CD4-positive, CD25-positive, alpha-beta regulatory T cell (primary cell): ENCODE results near the gene OGFOD3. TPM values are rescaled to one million over a fixed set of nuclear protein-coding genes. Genes with fewer than 3 reads are reported as not detected.
A peak's percentile ranks its signal among the peaks of the same experiment; 100 is the strongest.
"Not testable (repeated sequence)": the region's sequence is repeated elsewhere in the genome, so short reads cannot be mapped to it uniquely, and the experiment has no call there.

Experiments used
- ATAC-seq, 2 donors: fragments of 150-1000 bp; cut with Tn5 transposase; one replicate each; pipeline ENCODE4 v1.10.0; 2021; ENCODE audit warnings: low read depth in 2 of 2, moderate number of reproducible peaks in 2 of 2, moderate library complexity in 1 of 2
- DNase-seq, 3 donors: peaks; one replicate each; pipeline versions ENCODE4 v3.0.0 to v3.0.0-alpha.2; 2012 to 2022; ENCODE audit warnings: mixed read lengths in 1 of 3
- H3K27ac ChIP-seq: one replicate; pipeline ENCODE4 v1.7.0; 2013; ENCODE audit warnings: mild to moderate bottlenecking, low read length; ENCODE audit not compliant: insufficient read depth, poor library complexity, severe bottlenecking
- H3K27me3 ChIP-seq: one replicate; pipeline ENCODE4 v1.7.0; 2013; ENCODE audit warnings: low read length; ENCODE audit not compliant: control insufficient read depth, insufficient read depth
- H3K36me3 ChIP-seq: one replicate; pipeline ENCODE4 v1.7.0; 2013; ENCODE audit warnings: mild to moderate bottlenecking, low read length, moderate library complexity; ENCODE audit not compliant: control insufficient read depth, insufficient read depth
- H3K4me1 ChIP-seq: 2 replicates; pipeline ENCODE4 v1.7.0; 2013; ENCODE audit warnings: mild to moderate bottlenecking, low read length; ENCODE audit not compliant: insufficient read depth, control insufficient read depth, poor library complexity, severe bottlenecking
- H3K4me3 ChIP-seq: one replicate; pipeline ENCODE4 v1.7.0; 2013; ENCODE audit warnings: low read depth, mild to moderate bottlenecking, low read length, moderate library complexity
- H3K9me3 ChIP-seq, 2 experiments: 1 replicate in 1 of 2; 2 replicates in 1 of 2; pipeline ENCODE4 v1.7.0; 2013; ENCODE audit warnings: low read length in 2 of 2, mild to moderate bottlenecking in 1 of 2, moderate library complexity in 1 of 2; ENCODE audit not compliant: control insufficient read depth in 2 of 2
- H3K27ac Mint-ChIP-seq, 3 donors: one replicate each; pipeline ENCODE4 v1.8.0; 2020 to 2022; ENCODE audit warnings: mild to moderate bottlenecking in 3 of 3, mixed read lengths in 3 of 3, moderate library complexity in 2 of 3
- H3K27me3 Mint-ChIP-seq: one replicate; pipeline ENCODE4 v1.8.0; 2022; ENCODE audit warnings: mild to moderate bottlenecking, mixed read lengths
- H3K36me3 Mint-ChIP-seq: one replicate; pipeline ENCODE4 v1.8.0; 2020; ENCODE audit warnings: mixed read lengths
- H3K4me1 Mint-ChIP-seq, 4 donors: one replicate each; pipeline ENCODE4 v1.8.0; 2020 to 2022; ENCODE audit warnings: mixed read lengths in 4 of 4, mild to moderate bottlenecking in 1 of 4
- H3K4me3 Mint-ChIP-seq, 4 donors: one replicate each; pipeline ENCODE4 v1.8.0; 2020 to 2022; ENCODE audit warnings: mild to moderate bottlenecking in 4 of 4, mixed read lengths in 4 of 4, moderate library complexity in 3 of 4
- H3K9me3 Mint-ChIP-seq, 7 donors: one replicate each; pipeline ENCODE4 v1.8.0; 2020 to 2022; ENCODE audit warnings: mixed read lengths in 7 of 7, mild to moderate bottlenecking in 3 of 7, moderate library complexity in 2 of 7
- polyA plus RNA-seq, 4 donors: library from polyadenylated mRNA; unstranded; fragments of 300-500 nt; fragmentation: Illumina TruSeq; gene quantifications; one replicate each; pipeline ENCODE4 v1.2.3, GENCODE V29; 2021
- total RNA-seq: library from RNA; stranded (reverse); gene quantifications from one replicate; pipeline ENCODE4 v1.2.3, GENCODE V29; 2022

Gene OGFOD3
- total and polyA plus RNA-seq, 5 donors from 2014 or later: 13.9 to 32.9 (median 22.0) TPM

DNA sequence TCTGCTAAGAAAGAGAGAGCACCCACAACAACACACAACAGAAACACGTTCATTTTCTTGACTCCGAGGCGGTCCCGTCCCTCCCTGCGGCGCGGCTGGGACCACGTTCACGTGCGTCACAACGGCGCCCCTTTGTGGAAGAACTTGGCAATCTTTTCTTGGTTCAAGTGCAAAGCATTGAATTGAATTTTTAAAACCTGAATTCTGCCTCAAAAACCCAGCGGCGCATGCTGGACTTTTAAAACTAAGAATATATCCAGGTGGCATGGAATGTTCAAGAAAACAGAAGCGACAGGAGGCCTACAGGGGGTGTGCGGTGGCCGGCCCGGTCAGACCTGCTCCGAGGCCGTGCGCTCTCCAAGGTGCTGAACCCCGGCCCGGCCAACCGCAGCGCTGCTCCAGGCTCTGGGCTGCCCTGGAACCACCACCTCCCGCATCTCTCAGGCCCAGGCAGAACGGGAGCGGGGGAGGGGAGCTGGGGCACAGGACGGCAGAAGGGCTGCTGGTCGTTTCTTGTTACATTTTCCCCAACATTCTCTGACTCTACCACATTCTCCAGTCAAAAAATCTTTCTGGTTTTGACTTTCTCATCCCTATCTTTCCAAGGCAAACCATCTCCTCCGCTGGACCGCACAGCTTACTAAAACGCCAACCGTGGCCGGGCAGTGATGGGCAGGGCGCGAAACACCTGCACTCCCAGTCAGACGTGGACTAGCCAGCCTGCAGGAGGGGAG lies 3.7 kb downstream of the OGFOD3 start:
- H3K4me3 Mint-ChIP-seq: peak overlapping the region in 2 of 4 donors; percentile 30 to 62
- no peaks in the 10 kb centered on the region for H3K9me3 Mint-ChIP-seq
- no peaks in the 10 kb centered on the region for H3K27me3 Mint-ChIP-seq
- no peak overlapping the region for H3K4me3 ChIP-seq
- H3K27ac Mint-ChIP-seq: no peak overlapping the region
- peaks cover 2% of the 10 kb centered on the region for H3K36me3 ChIP-seq
- H3K9me3 ChIP-seq: no peaks in the 10 kb centered on the region
- ATAC-seq (no peak), DNase-seq (peak; percentile 42 to 83 (median 71))
- H3K4me1 Mint-ChIP-seq: peaks cover 11 to 23% (median 13%) of the 10 kb centered on the region in 4 donors
- H3K27me3 ChIP-seq: no peaks in the 10 kb centered on the region
- no peak overlapping the region for H3K27ac ChIP-seq
- H3K36me3 Mint-ChIP-seq: peaks cover 9% of the 10 kb centered on the region
- peaks cover 25% of the 10 kb centered on the region for H3K4me1 ChIP-seq

DNA sequence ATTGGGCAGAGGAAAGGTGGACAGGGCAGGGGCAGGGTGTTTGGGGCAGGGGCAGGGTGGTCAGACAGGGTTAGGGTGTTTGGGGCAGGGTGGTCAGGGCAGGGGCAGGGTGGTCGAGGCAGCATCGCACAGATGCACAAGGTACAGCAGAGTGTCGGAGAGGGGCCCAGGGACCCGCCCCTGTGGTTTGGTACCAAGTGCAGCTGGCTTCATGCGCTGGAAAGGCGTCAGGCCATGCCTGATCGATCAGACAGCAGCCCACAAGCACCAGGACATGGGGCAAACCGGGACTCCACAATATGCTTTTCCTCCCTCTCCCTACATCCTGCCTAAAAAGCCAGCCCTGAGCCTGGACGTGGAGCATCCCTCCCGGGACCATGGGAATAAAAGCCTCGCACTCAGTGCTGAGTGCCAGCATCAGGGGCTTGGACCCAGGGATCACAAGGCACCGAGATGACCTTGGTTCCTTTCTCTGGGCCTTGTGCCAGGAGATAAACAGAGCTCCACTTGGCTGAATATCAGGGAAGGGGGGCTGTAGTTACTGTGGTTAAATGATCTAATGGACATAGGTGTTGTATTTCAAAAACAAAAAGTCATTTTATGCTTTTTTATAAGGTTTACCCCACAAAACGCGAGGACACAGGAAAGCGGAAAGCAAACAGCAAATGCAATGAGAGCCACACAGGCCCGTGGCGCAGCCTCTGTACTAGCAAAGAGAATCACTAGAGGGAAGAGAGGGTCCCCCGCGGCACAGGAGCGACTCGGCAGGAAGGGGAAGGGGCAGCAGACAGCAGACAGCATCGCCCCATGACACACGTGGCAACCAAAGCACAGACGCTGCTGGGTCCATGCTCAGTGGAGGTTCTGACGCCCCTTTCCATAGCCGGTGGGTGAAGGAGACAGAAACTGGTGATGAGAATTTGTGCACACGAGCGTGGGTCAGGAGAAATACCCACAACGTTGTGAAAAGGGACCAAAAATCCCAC lies 5.6 kb downstream of the OGFOD3 start:
- H3K27me3 Mint-ChIP-seq: no peaks in the 10 kb centered on the region
- H3K4me3 Mint-ChIP-seq: no peak overlapping the region
- no peaks in the 10 kb centered on the region for H3K27me3 ChIP-seq
- H3K27ac ChIP-seq: no peak overlapping the region
- peak overlapping the region in 1 of 3 donors; percentile 74 for H3K27ac Mint-ChIP-seq
- DNase-seq (no peak), ATAC-seq (no peak)
- no peaks in the 10 kb centered on the region for H3K9me3 ChIP-seq
- no peaks in the 10 kb centered on the region for H3K9me3 Mint-ChIP-seq
- H3K36me3 ChIP-seq: peaks cover 7% of the 10 kb centered on the region
- peaks cover 5 to 15% (median 8%) of the 10 kb centered on the region in 4 donors for H3K4me1 Mint-ChIP-seq
- peaks cover 11% of the 10 kb centered on the region for H3K4me1 ChIP-seq
- peaks cover 16% of the 10 kb centered on the region for H3K36me3 Mint-ChIP-seq
- no peak overlapping the region for H3K4me3 ChIP-seq

- H3K4me3 Mint-ChIP-seq, H3K27ac ChIP-seq, H3K27me3 Mint-ChIP-seq, H3K9me3 Mint-ChIP-seq, H3K36me3 ChIP-seq, DNase-seq, H3K27ac Mint-ChIP-seq, ATAC-seq, H3K27me3 ChIP-seq, H3K9me3 ChIP-seq, H3K4me3 ChIP-seq, H3K4me1 ChIP-seq: not testable (repeated sequence)
- H3K4me1 Mint-ChIP-seq: peaks cover 5 to 15% (median 8%) of the 10 kb centered on the region in 4 donors
- H3K36me3 Mint-ChIP-seq: peaks cover 16% of the 10 kb centered on the region
These were observed 6.3 kb downstream of the OGFOD3 start for GRCh38 chr17:82412081-82412480.

- DNase-seq: no peak
- no peak overlapping the region for H3K4me3 ChIP-seq
- H3K36me3 ChIP-seq: peaks cover 7% of the 10 kb centered on the region
- H3K9me3 Mint-ChIP-seq: no peaks in the 10 kb centered on the region
- H3K4me3 Mint-ChIP-seq: no peak overlapping the region
- H3K4me1 ChIP-seq: peaks cover 7% of the 10 kb centered on the region
- peaks cover 16% of the 10 kb centered on the region for H3K36me3 Mint-ChIP-seq
- no peaks in the 10 kb centered on the region for H3K27me3 Mint-ChIP-seq
- H3K9me3 ChIP-seq: no peaks in the 10 kb centered on the region
- H3K27me3 ChIP-seq: no peaks in the 10 kb centered on the region
- ATAC-seq: no peak
- no peak overlapping the region for H3K27ac Mint-ChIP-seq
- no peak overlapping the region for H3K27ac ChIP-seq
- H3K4me1 Mint-ChIP-seq: peaks cover 5 to 15% (median 8%) of the 10 kb centered on the region in 4 donors
These were observed 6.9 kb downstream of the OGFOD3 start for GRCh38 chr17:82411396-82412053.

- peak overlapping the region in 1 of 3 donors; percentile 15 for H3K27ac Mint-ChIP-seq
- Histone ChIP-seq H3K36me3 (peaks cover 7% of the 10 kb centered on the region), H3K9me3 (no peaks in the 10 kb centered on the region), H3K27me3 (no peaks in the 10 kb centered on the region), H3K27ac (no peak overlapping the region), H3K4me1 (peaks cover 7% of the 10 kb centered on the region), H3K4me3 (no peak overlapping the region)
- H3K27me3 Mint-ChIP-seq: no peaks in the 10 kb centered on the region
- DNase-seq: no peak
- no peak for ATAC-seq
- no peaks in the 10 kb centered on the region for H3K9me3 Mint-ChIP-seq
- no peak overlapping the region for H3K4me3 Mint-ChIP-seq
- H3K36me3 Mint-ChIP-seq: peaks cover 16% of the 10 kb centered on the region
- peaks cover 5 to 12% (median 7%) of the 10 kb centered on the region in 4 donors for H3K4me1 Mint-ChIP-seq
These were observed 8.2 kb downstream of the OGFOD3 start for GRCh38 chr17:82410014-82410716.

DNA sequence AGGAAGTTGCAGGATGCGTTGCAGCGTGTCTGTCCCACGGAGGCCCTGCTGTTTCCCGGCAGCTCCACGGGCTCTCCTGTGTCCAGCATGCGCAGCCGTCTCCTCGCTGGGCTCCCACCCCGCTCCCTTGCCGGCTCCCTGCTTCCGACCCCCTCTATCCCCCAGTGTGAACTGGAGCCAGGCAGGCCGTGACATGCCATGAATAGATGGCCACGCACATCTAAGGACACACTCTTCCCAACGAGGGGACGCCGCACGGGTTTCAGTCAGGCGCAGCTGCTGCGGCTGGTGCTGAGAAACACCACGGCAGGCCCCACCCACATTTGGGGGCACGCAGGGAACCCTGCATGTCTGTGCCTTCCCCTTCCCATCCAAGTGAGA lies 9.5 kb downstream of the OGFOD3 start:
- Histone ChIP-seq H3K4me1 (no peaks in the 10 kb centered on the region), H3K27me3 (no peaks in the 10 kb centered on the region), H3K9me3 (no peaks in the 10 kb centered on the region), H3K36me3 (peaks cover 7% of the 10 kb centered on the region), H3K4me3 (no peak overlapping the region), H3K27ac (no peak overlapping the region)
- H3K27ac Mint-ChIP-seq: no peak overlapping the region
- H3K4me3 Mint-ChIP-seq: no peak overlapping the region
- H3K9me3 Mint-ChIP-seq: no peaks in the 10 kb centered on the region
- no peaks in the 10 kb centered on the region for H3K27me3 Mint-ChIP-seq
- H3K36me3 Mint-ChIP-seq: peaks cover 13% of the 10 kb centered on the region
- H3K4me1 Mint-ChIP-seq: peaks cover 0 to 4% (median under 1%) of the 10 kb centered on the region in 4 donors
- DNase-seq: no peak
- no peak for ATAC-seq

GRCh38 chr17:82408288-82408937 lies 10.0 kb downstream of the OGFOD3 start:
- peaks cover 7% of the 10 kb centered on the region for H3K36me3 ChIP-seq
- no peak overlapping the region for H3K4me3 Mint-ChIP-seq
- peaks cover 0 to 4% (median under 1%) of the 10 kb centered on the region in 4 donors for H3K4me1 Mint-ChIP-seq
- H3K4me3 ChIP-seq: no peak overlapping the region
- H3K27ac ChIP-seq: no peak overlapping the region
- H3K27ac Mint-ChIP-seq: no peak overlapping the region
- H3K9me3 Mint-ChIP-seq: no peaks in the 10 kb centered on the region
- no peaks in the 10 kb centered on the region for H3K27me3 Mint-ChIP-seq
- H3K9me3 ChIP-seq: no peaks in the 10 kb centered on the region
- H3K4me1 ChIP-seq: no peaks in the 10 kb centered on the region
- DNase-seq (no peak), ATAC-seq (no peak)
- H3K36me3 Mint-ChIP-seq: peaks cover 13% of the 10 kb centered on the region
- no peaks in the 10 kb centered on the region for H3K27me3 ChIP-seq
